GM21529 (cell line): ENCODE measurements around the gene STK32C.

Source experiments
- ATAC-seq: cut with Tn5 transposase; IDR thresholded peaks from one replicate; pipeline ENCODE4 v1.9.1; 2021; ENCODE audit not compliant: unreplicated experiment

Gene STK32C

DNA sequence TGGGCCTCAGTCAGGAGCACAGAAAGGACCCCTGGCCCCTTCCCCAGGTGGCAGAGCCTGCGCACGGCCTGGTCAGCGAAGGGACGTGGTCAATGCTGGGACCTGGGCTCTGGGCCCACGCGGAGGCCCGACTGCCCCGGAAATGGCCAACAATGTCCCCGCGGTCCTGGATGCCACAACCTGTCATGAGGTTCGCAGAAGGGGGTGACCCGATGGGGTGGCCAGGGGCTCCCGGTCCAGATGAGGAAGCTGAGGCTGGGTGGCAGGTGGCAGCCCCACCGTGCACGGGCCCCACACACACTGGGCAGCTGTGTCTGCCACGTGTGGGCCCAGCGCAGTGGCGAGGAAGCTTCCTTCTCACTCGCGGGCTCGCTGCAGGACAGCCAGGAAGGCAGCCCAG lies 71.6 kb downstream of the STK32C start:
- ATAC-seq = no peak

DNA sequence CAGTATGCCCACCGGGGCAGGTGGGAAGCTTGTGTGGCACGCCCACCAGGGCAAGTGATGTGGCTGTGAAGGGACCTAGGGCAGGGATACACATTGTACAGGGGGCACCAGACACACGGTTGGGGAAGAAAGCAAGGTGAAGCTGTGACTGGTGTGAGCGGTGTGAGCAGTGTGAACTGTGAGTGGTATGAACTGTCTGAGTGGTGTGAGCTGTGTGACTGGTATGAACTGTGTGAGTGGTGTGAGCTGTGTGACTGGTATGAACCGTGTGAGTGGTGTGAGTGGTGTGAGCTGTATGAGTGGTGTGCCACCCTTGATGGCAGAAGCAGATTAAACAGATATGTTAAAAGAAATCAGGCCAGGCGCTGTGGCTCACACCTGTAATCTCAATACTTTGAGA lies 72.9 kb downstream of the STK32C start:
- no peak for ATAC-seq

DNA sequence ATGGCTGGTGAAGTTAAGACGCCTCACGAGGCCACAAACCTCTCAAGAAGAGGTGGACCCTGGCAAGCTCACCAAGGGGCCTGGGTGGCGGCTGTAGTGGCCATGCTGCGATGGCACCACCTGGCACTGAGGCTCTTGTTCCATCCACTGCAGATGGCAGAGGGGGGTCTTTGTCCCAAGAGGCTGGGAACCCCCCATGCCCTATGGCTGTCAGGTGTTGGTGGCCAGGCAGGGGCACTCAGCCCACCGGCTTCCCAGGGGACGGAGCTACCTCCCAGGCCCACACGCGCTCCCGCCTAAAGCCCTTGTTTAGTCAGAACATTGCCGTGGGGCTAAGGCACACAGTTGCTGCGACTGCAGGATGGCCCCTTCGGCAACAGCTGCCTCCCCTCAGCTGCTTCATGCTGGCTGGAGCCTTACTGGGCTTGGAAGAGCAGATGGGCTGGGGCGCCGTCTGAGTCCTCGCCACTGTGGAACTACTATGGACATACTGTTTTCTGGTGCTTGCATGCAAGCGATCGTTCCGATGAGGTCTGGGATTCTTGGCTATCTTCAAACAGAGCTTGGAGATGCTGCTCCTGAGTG lies 74.2 kb downstream of the STK32C start:
- ATAC-seq = no peak

DNA sequence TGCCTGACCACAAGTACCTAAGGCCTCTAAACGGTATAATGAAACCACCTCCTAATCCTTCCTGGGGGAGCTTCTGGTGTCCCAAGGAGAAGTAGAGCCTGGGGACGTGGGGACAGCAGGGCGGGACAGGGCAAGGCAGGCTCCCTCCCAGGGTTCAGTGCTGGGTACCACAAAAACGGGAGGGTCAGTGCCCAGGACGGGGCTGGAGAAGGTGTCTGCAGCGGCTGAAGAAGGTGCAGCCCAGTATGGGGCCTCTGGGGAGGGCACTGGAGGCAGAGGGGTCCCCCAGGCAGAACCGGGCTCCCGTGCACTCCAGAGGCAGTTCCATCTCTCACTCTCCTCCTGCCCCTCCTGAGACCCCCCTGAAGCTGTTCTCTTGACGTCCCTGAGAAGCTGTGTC lies 74.8 kb downstream of the STK32C start:
- no peak for ATAC-seq

DNA sequence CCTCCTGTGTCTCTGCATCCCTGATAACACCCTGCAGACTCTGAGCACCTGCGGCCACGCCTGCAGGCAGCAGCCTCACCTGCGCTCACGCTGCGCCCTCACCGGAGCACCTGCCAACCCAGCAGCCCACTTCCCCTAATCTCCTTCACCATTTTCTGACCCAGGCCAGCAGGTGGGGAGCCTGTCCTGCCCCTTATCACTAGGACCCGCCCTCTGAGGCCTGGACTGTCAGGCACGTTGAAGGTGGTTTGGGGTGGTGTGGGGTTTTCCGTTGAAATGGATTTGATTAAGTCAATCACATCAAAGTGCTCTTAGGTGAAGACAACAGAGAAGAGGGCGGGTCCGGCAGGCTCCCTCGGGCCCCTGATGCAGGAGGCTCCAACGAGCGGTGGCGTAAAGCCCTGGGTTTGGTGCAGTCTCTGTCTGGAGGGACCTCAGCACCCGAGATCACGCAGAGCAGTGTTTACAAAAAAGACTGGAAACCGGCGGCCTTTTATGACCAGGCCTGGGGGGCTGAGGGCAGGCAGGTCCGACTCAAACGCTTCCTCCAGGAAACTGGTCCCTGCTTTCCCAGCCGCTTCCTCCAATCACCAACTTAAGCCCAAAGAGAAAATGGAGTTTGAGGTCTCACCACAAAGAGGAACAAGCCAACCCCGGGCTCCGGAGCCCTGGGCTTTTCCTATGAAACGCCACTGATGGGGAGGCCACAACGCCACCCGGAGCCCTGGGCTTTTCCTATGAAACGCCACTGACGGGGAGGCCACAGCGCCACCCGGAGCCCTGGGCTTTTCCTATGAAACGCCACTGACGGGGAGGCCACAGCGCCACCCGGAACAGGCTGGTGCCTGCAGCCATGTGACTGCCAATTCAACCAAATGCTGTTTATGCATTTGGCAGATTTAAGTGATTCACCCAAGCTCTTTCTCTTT lies 75.5 kb downstream of the STK32C start:
- no peak for ATAC-seq

DNA sequence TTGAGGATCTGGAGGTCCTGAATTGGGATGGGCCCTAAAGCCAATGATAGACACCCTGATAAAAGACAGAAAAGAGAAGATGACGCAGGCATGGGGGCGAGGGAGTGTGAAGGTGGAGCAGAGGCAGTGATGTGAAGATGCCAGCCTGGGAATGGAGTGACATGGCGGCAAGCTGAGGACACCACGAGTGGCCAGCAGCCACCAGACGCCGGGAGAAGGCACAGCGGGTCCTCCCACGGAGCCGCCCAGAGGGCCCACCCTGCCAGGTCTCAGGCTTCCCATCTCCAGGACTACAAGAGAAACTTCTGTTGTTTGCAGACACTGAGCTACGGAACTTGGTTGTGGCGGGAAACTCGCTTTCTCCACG lies 76.1 kb downstream of the STK32C start:
- ATAC-seq = no peak

DNA sequence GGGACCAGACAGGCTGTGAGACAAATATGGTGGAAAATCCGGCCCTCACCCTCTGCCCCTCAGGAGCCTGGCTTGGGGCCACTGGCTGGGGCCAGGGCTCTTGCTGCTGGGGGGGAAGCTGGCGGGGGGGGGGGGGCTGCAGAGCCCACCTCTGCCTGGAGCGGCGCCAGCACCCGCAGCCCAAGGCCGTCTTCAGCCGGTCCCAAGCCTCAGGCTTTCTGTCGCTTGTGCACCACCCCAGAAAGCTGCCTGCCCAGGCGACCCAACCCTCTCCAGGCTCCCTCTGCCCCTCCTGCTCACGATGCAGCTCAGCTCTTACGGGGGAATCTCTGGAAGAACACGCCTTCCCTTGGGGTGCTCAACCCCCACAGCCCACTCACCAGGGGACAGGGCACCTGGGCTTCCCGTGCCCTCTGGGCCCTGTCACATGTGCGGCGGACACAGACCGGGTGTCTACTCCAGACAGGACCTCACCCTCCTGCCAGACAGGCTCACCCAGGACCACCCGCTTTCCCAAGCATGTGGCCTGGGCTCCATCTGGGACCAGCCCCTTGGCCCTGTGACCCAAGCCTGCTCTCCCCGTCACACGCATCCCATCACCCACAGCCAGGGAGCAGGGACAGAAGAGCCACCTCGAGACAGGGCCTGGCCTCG lies 77.1 kb downstream of the STK32C start:
- no peak for ATAC-seq

DNA sequence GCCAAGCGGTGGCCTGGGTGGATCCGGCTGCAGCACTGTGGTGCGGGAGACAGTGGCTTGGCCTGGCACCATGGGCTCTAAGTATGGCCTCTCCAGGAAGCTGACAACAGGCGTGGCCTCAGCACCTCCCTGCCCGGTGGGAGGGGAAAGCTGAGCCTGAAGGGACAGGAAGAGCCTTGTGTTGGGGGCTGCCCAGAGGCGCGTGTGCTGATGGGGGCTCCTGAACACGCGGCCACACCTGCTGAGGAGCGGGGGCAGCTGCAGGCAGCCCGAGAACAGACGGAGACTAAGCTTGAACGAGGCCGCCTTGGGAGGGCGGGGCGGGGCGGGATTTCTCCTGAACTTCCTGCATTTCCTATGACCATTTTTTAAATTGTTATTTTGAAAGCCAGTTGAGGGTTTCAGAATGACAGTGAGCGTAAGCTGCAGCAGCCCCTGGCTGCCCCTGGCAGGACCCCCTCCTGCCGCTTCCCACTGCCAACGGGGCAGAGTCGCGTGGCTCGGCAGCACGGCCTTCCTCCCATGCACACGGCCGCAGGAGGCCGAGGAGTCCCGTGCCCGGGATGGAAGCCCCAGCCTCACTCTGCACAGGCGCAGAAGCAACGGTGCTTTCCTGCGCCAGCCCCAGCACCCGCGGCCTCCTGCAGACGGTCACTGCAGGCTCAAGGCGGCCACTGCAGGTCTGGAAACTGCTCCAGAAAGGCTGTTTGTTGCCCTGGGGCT lies 77.8 kb downstream of the STK32C start:
- peak; percentile 67 for ATAC-seq

DNA sequence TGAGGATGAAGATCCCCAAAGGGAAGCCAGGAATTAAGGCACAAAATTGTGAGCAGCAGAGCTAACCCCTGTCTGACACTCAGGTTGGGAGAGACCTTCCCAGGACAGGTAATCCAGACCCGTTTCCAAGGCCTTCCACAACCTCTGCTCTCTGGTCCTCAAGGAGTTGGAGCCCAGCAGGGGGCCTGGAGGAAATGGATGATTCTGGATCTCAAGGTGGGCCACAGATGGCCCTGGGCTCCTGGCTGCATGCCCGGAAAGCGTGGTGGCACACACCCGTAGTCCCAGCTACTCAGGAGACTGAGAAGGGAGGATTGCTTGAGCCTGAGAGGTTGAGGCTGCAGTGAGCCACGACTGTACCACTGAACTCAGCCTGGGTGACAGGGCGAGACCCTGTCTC lies 78.7 kb downstream of the STK32C start:
- no peak for ATAC-seq

DNA sequence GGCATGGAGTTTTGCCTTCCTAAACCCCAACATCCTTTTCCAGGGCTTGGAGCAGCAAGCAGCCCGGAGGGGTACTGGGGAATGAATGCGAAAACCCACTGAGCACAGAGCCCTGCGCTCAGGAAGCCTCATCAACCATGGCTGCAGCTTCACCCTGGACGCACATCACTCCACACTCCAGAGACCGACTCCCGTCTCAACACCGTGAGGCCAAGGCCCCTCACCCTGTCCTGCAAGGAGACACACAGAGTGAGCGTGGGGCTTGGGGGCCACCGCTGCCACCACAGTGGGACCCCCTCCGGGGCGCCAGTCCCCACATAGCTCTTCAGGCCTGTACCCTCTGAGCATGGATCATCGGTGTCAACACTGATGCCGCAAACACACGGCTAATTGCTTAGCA lies 79.1 kb downstream of the STK32C start:
- ATAC-seq = no peak

DNA sequence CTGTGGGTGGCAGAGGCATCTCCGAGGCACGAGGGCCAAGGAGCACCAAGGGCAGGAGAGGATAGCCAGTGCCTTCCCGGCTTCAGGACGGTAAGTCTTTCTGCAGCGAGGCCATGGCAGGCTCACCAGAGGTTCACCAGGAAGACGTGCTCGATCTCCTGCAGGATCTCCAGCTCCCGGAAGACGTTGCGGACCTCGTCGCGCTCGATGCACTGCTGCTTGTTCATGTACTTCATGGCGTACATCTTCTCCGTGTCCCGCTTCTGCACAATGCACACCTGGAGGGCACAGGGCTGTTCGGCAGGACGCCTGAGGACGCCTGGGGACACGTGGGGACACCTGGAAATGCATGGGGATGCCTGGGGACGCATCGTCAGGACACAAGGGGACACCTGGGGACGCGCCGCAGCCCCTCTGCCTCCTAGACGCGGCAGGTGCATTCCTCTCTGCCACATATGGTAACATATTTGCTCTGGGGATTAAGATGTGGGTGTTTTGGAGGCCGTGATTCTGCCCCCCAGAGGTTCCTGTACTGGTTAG lies 79.8 kb downstream of the STK32C start:
- ATAC-seq = no peak

DNA sequence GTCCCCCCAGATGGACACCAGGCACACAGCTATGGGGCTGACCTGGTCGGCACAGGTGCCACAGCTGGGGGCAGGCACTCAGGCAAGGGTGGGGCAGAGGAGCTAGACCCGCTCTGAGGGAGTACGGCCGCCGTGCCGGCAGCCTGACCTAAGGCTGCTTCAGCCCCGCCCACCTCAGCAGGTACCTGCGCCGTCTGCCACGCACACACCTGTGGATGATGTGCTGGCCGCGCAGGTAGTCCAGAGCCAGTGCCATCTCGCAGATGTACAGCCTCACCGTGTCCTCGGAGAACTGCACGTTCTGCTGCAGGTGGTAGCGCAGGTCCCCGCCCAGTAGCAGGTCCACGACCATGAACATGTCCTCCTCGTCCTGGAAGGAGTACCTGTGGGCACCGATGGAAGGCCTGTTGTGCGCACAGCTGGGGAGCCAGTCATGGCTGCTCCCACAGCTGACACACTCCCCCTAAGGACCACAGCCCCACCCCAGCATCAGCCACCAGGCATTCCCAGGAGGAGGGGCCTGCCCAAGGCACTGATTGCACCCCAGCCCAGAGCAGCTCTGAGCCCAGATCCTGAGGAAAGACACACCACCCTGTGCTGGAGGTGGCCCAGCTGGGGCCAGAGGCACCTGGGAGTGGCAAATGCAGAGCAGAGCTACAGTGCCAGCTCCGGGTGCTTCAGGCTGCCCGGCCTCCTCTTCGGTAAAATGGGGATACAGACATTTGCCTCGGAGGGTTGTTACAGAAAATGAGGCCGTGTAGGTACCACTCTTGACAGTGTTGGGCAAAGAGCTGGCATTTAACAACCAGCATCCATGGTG lies 81.0 kb downstream of the STK32C start:
- ATAC-seq = no peak

DNA sequence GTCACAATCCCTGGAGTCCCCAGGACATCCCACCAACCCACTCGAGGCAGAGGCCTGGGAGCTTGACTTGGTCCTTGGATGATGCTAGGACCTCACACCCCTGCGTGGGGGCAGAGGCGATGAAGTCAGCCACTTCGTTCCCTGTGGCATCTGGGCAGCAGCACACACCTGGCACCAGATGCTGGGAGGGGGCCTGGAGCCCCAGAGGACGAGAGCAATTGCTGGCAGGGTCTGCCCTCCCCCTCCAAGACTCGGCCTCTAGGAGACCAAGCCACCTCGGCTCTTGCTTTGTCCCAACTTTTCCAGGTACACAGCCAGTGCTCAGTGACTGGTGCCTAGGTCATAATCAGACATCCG lies 81.9 kb downstream of the STK32C start:
- no peak for ATAC-seq

DNA sequence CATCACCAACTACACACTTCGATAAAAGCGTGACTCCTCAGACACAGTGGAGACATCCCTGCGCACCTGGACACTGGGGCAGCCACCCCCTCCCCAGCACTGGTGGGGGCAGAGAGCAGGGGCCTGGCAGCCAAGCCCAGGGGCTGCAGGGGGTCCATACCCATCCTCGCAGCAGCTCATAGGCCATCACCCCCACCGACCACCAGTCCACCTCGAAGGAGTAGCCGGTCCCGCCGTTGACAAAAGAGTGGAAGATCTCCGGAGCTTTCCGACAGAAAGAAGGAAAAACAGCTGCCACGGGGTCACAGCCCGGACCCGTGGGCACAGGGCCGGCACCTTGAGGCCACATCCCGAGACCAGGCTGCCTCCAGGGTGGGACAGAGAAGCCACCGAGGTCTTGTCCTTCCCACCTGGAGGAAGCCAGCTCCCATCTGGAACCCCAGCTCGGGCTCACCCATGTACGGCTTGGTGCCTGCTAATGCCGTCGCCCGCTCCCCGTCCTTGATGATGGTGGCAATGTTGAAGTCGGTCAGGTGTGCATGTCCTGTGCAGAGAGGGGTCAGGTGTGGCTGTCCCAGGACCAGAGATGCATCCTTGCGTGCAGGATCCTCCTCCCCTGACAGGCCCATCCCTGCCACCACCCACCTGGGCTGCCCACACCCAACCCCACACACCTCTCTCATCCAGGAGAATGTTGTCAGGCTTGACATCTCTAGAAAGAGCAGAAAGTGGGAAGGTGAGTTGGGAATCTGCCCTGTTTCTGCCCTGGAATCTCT lies 82.5 kb downstream of the STK32C start:
- ATAC-seq = no peak

DNA sequence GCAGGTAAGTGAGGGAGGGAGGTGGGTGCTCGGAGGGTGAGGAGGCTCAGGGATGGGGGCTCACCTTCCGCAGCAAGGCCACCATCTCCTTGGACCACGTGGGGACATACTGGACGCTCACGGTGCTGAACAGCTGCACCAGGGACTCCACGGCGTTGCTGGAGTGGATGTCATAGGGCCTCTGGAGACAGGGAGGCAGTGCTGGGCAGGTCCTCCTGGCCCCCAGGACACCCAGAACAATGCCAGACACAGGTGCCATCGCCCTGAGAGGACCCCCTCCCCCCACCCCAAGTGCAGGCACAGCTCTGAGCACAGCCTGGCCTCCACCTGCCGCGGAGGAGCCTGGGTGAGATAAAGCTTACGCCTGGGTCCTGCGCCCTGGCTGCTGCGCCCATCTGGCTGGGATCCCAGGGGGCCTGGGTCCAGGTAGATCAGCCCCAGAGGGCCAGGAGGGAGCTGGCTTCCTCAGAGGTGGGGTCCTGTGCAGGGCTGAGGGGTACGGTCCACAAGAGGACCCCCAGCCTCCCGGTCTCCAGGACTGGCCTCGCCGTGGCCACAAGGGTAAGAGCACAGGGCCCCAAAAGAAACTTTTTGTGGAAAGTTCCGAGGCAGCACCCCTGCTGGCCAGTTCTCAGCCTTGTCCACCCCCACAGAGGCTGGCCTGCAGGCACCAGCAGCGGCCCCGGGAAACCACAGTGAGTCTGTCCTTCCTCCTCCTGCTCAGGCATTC lies 83.2 kb downstream of the STK32C start:
- no peak for ATAC-seq

DNA sequence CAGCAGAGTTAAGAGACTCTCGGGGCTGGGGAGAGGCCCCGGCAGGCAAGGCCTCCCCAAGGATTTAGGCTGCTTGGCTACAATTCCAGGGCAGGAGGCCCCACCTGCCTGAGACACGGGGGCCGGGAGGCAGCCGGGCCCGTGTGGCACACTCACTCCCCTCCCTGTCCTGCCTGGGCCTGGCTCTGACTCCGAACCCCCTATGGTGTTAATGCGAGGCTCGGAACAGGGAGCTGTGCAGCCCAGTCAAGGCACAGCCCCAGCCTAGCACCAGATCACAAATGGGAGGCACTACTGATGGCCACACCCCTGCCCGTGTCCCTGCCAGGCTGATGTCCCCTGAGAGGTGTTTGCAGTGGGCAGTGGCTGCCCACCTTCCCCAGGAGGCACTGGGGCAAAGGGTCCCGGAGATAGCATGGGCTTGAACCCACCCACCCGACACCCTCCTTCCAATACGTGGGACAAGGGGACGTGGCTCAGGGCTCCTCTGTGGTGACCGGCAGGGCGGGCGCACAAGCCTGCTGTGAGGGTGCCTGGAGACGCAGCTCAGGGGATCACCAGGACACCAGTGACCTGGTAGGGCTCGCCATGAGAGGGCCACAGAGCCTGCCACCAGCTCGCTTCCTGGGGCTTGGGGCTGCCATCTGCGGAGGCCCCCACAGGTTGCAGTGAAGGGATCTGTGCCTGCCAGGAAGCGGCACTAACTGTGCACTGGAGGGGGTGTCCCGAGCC lies 84.0 kb downstream of the STK32C start:
- ATAC-seq = no peak

DNA sequence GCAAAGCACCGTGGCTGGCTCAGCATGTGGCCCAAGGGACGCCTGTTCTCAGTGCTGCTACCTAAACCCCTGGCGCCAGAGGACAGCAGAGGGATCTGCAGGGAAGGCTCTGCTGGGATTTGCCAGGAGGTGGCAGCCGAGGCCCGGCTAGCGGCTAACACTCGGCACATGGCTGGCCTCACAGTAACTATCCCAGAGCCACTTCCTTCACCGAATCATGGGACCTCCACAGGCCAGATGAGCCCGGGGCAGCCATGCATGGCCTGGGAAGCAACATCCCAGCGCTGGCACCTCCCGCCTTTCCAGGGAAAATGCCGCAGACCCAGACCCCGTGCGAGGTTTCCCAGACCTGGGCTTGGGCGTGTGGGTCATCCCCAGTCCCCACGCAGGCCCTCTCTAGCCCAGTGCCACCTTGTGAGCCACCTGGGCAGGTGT lies 84.6 kb downstream of the STK32C start:
- ATAC-seq = peak; percentile 90

DNA sequence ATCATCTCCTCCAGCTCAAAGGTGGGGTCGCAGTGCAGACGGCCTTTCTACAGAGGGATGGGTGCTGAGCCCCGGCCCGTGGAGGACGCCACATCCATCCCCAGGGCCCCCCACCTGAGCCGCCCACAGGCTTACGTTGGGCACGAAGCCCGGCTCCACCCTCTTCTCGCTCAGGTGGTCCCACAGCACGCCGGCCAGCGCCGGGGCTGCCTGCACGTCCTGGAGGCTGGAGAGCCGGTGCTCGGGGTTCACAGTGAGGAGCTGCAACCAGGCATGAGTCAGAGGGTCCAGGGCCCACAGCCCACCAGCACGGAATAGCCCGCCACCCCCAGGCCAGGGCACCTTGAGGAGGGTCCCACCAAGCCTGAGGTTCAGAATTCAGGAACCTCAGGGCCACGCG lies 85.0 kb downstream of the STK32C start:
- ATAC-seq = no peak
